Measurements from ENCODE around the gene COTL1. TPM values are rescaled to one million over a fixed set of nuclear protein-coding genes. Genes with fewer than 3 reads are reported as not detected.
"Not testable (repeated sequence)": the region's sequence is repeated elsewhere in the genome, so short reads cannot be mapped to it uniquely, and the experiment has no call there.

The COTL1 gene
- total and polyA plus RNA-seq, 8 donors: 92.7 to 206 (median 119) TPM

DNA sequence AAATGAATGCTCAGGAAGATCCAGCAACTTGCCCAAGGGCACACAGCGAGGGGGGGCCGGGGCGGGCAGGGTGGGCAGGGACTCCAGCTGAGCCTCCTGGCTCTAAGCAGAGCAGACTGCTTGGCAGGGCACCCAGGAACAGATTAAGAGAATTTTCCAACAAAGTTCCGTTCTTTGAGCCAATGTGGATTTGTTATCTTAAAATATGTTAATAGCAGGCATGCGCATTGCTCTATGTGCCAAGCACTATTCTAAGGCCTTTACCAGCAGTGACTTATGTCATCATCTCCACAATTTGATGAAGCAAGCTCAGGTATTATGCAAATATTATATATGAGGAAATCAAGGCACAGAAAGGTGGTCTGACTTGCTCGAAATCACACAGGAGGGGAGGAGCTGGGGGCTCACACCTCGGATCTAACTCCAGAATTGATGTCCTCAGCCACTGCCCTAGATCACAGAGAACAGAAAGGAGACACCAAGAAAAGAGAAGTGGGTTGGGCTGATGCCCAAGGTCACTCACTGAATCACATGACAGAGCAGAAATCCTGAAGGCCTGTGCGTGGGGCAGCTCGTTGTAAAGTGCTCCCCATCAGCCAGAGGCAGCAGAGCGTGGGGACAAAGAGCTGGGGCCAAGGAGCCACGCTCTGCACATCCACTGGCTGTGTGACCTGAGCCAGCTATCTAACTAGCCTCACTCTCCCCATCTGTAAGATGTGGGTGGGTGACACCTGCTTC is 90.2 kb downstream of the COTL1 start:
- Histone ChIP-seq H3K4me1 (peaks cover 12 to 40% of the 10 kb centered on the region in 2 donors), H3K27ac (peak overlapping the region; percentile 53 to 69), H3K36me3 (no peaks in the 10 kb centered on the region), H3K9me3 (peaks cover 0 to 6% of the 10 kb centered on the region in 2 donors), H3K27me3 (no peaks in the 10 kb centered on the region), H3K4me3 (no peak overlapping the region)
- ATAC-seq (peak; percentile 35), DNase-seq (no peak)
- intact Hi-C loops (cut with DNase I): loop anchor here in 1 of 2 donors (10.0 kb wide), 1 partner anchor 197 kb away; no protein-coding TSS in a partner anchor
- TF ChIP-seq, protein P1, sequence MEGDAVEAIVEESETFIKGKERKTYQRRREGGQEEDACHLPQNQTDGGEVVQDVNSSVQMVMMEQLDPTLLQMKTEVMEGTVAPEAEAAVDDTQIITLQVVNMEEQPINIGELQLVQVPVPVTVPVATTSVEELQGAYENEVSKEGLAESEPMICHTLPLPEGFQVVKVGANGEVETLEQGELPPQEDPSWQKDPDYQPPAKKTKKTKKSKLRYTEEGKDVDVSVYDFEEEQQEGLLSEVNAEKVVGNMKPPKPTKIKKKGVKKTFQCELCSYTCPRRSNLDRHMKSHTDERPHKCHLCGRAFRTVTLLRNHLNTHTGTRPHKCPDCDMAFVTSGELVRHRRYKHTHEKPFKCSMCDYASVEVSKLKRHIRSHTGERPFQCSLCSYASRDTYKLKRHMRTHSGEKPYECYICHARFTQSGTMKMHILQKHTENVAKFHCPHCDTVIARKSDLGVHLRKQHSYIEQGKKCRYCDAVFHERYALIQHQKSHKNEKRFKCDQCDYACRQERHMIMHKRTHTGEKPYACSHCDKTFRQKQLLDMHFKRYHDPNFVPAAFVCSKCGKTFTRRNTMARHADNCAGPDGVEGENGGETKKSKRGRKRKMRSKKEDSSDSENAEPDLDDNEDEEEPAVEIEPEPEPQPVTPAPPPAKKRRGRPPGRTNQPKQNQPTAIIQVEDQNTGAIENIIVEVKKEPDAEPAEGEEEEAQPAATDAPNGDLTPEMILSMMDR (IDR thresholded peaks at IDR 0.05): no peak

DNA sequence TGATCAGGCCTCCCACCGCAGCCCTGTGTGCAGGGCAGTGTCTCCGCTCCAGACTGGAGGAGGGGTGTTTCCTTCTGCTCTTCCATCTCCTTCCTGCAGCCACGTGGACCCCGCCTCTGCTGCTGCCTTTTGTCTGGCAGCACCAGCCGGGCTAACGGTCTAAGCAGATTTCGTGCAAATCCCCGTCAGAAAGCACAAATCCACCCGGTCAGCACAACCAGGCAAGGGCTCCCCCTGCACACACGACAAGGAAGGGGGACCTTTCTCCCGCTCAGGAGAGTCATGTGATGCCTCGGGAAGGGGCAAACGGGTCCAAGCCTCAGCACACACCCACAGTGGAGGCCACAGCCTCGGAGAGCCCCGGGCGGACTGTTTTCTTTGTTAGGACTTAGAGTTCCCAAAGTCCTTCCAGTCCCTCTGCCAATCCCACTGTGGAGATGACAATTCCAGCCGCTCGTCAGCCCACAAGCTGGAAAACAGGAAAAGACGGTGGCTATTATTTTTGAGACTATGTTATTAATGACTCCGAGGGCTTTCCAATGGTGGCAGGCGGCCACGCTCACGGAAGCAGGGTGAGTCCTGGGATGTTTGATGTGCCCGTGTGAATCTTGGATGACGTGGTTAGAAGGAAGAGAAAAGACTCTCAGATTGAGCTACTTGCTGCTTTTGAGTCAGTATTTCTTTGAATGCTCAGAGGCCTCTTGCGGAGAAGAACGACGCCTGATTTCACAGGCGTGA is 90.9 kb downstream of the COTL1 start:
- Histone ChIP-seq H3K36me3 (no peaks in the 10 kb centered on the region), H3K27me3 (no peaks in the 10 kb centered on the region), H3K27ac (peak overlapping the region; percentile 53 to 69), H3K4me1 (peaks cover 5 to 33% of the 10 kb centered on the region in 2 donors), H3K4me3 (no peak overlapping the region), H3K9me3 (peaks cover 0 to 6% of the 10 kb centered on the region in 2 donors)
- intact Hi-C loops (cut with DNase I): loop anchor here in 1 of 2 donors (10.0 kb wide), 1 partner anchor 198 kb away; no protein-coding TSS in a partner anchor
- peak in 2 of 4 donors; percentile 40 to 65 for DNase-seq
- peak; percentile 29 for ATAC-seq
- TF ChIP-seq, protein P1 (IDR thresholded peaks at IDR 0.05): no peak

DNA sequence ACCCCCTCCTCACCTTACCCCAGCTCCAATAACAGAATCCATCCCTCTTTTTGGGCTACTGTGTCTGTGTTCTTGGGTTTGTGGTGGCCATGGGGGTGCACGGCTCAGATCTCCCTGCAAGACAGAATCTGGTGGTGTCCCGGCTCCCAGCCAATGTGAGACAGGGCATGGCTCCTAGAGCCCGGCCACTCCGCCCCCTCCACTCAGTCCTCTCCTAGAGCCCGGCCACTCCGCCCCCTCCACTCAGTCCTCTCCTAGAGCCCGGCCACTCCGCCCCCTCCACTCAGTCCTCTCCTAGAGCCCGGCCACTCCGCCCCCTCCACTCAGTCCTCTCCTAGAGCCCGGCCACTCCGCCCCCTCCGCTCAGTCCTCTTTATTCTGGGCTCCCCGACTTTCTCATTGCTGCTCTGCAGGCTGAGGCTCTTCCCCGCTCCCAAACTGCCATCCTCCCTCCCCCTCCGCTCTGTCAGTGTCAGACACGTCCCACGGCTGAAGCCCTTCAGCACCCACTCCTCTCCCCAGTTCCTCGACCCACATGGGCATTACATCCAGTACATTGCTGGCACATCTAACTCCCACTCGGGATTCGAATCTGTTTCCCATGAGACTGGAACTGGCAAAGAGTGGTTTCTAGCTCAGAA is 92.8 kb downstream of the COTL1 start:
- peaks cover 4 to 25% of the 10 kb centered on the region in 2 donors for H3K4me1 ChIP-seq
- H3K27ac ChIP-seq, ATAC-seq, DNase-seq, H3K4me3 ChIP-seq, H3K27me3 ChIP-seq, H3K36me3 ChIP-seq, H3K9me3 ChIP-seq: not testable (repeated sequence)
- intact Hi-C loops (cut with DNase I): loop anchor here in 1 of 2 donors (10.0 kb wide), 1 partner anchor 200 kb away; no protein-coding TSS in a partner anchor

DNA sequence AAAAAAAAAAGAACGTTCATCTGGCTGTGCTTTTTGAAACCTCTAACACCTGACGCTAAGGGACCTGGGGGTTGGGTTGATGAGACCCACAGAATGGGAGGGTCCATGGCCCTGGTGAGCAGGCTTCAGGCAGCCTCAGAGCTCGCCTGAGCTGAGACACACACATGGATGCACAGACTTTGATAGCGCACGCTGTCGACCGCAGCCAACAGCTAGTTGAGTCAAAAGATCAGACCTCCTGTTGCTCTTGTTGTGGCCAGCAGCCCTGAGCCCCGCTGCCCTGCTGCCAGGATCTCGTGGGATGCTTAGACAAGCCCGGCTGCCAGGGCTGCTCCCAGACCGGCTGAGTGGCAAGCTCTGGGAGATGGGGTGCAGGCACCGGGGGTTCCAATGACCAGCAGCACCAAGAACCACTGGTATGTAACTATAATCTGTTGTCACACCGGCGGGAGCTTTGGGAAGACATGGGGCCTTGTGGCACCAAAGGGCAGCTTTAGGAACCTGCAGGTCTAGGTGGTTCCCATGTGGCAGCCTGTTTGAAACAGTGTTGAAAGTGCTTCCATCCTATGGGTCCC is 93.4 kb downstream of the COTL1 start:
- intact Hi-C loops (cut with DNase I): loop anchor here in 1 of 2 donors (10.0 kb wide), 1 partner anchor 200 kb away; no protein-coding TSS in a partner anchor
- peaks cover 4 to 25% of the 10 kb centered on the region in 2 donors for H3K4me1 ChIP-seq
- H3K27me3 ChIP-seq: no peaks in the 10 kb centered on the region
- TF ChIP-seq, protein P1 (IDR thresholded peaks at IDR 0.05): no peak
- H3K36me3 ChIP-seq: no peaks in the 10 kb centered on the region
- H3K9me3 ChIP-seq: peaks cover 0 to 1% of the 10 kb centered on the region in 2 donors
- no peak overlapping the region for H3K4me3 ChIP-seq
- DNase-seq: no peak
- no peak overlapping the region for H3K27ac ChIP-seq
- no peak for ATAC-seq

DNA sequence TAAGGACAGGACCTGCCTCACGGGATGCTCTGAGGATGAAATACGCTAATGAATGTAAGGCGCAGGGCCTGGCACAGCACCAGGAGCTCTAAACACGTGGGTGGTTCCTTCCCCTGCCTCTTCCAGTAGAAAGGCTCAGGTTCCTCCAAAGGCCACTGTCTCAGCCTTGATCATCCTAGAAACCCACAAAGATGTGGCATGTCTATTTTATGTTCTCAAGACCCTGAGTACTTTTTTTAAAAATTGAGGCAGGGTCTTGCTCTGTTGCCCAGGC is 96.4 kb downstream of the COTL1 start:
- intact Hi-C loops (cut with DNase I): loop anchor here in 1 of 2 donors (10.0 kb wide), 1 partner anchor 203 kb away; no protein-coding TSS in a partner anchor
- H3K36me3 ChIP-seq: no peaks in the 10 kb centered on the region
- no peak overlapping the region for H3K27ac ChIP-seq
- H3K4me1 ChIP-seq: peaks cover 0 to 4% of the 10 kb centered on the region in 2 donors
- ATAC-seq (no peak), DNase-seq (no peak)
- H3K27me3 ChIP-seq: no peaks in the 10 kb centered on the region
- TF ChIP-seq, protein P1 (IDR thresholded peaks at IDR 0.05): no peak
- H3K4me3 ChIP-seq: no peak overlapping the region
- H3K9me3 ChIP-seq: no peaks in the 10 kb centered on the region
